Fibroblast of mammary gland (primary cell): ENCODE results near the gene KIF2B.
"Not testable (repeated sequence)": the region's sequence is repeated elsewhere in the genome, so short reads cannot be mapped to it uniquely, and the experiment has no call there.

Experiments
- DNase-seq: peaks from one replicate; pipeline ENCODE4 v3.0.0-alpha.2; 2010; ENCODE audit warnings: low read depth
- H3K4me3 ChIP-seq: 2 replicates; pipeline ENCODE4 v1.5.1; 2011; ENCODE audit warnings: low read depth, mild to moderate bottlenecking, low read length, moderate library complexity; ENCODE audit not compliant: control insufficient read depth
- TF ChIP-seq, protein P1 (sequence below): conservative IDR thresholded peaks from 2 replicates; pipeline ENCODE4 v1.5.1; 2011; ENCODE audit warnings: low read depth, low read length, inconsistent platforms; ENCODE audit not compliant: control insufficient read depth, insufficient read depth

The KIF2B gene

DNA sequence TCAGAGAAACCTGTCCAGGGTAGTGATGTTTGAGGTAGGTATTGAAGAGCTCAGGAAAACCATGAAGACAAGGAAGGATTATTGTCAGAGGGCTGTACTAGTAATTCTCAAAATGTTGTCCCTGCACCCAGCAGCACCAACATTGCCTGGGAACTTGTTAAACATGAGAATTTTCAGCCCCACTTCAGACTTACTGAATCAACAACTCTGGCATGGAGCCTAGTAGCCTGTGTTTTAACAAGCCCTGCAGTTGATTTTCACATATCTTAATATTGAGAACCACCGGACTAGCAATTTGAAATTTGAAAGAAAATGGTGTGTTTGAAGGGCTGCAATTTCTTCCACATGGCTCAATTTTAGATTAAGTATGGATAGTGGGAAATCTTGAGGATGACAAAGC lies 2.8 kb upstream of the KIF2B start:
- no peak overlapping the region for H3K4me3 ChIP-seq
- TF ChIP-seq, protein P1, sequence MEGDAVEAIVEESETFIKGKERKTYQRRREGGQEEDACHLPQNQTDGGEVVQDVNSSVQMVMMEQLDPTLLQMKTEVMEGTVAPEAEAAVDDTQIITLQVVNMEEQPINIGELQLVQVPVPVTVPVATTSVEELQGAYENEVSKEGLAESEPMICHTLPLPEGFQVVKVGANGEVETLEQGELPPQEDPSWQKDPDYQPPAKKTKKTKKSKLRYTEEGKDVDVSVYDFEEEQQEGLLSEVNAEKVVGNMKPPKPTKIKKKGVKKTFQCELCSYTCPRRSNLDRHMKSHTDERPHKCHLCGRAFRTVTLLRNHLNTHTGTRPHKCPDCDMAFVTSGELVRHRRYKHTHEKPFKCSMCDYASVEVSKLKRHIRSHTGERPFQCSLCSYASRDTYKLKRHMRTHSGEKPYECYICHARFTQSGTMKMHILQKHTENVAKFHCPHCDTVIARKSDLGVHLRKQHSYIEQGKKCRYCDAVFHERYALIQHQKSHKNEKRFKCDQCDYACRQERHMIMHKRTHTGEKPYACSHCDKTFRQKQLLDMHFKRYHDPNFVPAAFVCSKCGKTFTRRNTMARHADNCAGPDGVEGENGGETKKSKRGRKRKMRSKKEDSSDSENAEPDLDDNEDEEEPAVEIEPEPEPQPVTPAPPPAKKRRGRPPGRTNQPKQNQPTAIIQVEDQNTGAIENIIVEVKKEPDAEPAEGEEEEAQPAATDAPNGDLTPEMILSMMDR = no peak
- DNase-seq = no peak

DNA sequence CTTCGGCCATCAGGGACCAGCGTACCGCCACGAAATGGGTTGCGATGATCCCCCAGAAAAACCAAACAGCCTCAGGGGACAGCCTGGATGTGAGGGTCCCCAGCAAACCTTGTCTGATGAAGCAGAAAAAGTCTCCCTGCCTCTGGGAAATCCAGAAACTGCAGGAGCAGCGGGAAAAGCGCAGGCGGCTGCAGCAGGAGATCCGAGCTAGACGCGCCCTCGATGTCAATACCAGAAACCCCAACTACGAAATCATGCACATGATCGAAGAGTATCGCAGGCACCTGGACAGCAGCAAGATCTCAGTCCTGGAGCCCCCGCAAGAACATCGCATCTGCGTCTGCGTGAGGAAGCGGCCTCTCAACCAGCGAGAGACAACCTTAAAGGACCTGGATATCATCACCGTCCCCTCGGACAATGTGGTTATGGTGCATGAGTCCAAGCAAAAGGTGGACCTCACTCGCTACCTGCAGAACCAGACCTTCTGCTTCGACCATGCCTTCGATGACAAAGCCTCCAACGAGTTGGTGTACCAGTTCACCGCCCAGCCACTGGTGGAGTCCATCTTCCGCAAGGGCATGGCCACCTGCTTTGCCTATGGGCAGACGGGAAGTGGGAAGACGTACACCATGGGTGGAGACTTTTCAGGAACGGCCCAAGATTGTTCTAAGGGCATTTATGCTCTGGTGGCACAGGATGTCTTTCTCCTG lies 769 bp downstream of the KIF2B start:
- no peak overlapping the region for H3K4me3 ChIP-seq
- DNase-seq = no peak
- TF ChIP-seq, protein P1 = no peak

DNA sequence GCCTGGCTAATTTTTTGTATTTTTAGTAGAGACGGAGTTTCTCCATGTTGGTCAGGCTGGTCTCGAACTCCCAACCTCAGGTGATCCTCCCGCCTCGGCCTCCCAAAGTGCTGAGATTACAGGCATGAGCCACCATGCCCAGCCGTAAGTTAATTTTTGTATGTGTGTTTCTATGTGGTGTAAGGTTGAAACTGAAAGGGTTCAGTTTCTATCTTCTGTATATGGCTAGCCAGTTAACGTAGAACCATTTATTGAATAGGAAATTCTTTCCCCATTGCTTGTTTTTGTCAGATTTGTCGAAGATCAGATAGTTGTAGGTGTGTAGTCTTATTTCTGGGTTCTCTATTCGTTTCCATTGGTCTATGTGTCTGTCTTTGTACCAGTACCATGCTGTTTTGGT lies 12.0 kb downstream of the KIF2B start:
- DNase-seq, H3K4me3 ChIP-seq: not testable (repeated sequence)

DNA sequence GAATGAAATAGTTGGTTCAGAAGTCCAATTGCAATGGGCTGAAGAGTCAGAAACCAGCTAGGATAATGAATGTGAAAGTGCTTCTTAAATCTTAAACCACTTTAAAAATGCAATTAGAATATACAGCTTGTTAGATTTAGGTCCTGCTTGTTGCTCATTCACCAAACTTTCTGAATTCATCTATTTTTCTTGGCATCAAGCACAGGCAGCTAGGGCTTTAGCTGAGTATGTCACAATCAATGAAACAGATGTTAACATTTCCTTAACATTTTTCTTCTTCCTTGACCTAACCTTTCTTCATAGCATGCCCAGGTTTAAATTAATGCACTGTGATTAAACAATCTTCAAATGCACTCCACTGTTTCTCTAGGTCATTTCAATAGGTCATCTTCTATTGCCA lies 14.4 kb downstream of the KIF2B start:
- DNase-seq = peak; percentile 5
- TF ChIP-seq, protein P1 = no peak

DNA sequence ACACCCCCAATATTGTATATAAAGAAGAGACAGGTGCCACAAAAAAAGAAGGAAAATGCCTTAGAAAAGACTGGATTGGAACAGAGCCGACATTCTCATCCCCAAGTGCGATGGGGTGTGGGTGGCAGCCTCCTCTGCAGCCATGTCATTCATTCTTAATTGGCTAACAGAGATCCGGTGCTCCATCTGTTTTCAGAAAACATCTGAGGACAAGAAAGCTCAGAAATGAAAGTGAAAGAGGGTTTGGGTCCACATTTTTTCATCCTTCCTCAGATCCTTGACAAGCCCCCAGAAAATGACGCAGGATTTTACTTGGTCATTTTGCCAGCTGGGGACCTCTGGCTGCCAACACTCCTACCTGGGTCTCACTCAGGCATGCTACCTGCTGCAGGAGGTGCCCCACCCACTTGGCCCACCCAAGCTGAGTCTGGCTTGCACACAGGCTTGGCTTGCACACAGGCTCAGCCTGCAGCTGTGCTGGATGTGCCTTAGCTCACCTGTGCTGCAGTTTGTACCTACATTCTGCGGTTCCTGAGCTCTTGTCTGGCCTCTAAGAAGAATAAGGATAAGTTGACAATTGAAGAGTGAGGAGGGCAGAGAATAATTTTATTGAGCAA lies 21.9 kb downstream of the KIF2B start:
- H3K4me3 ChIP-seq = no peak overlapping the region
- TF ChIP-seq, protein P1 = no peak
- no peak for DNase-seq

More for the DNA sequence above, 14.4 kb downstream of the KIF2B start:
- no peak overlapping the region for H3K4me3 ChIP-seq

DNA sequence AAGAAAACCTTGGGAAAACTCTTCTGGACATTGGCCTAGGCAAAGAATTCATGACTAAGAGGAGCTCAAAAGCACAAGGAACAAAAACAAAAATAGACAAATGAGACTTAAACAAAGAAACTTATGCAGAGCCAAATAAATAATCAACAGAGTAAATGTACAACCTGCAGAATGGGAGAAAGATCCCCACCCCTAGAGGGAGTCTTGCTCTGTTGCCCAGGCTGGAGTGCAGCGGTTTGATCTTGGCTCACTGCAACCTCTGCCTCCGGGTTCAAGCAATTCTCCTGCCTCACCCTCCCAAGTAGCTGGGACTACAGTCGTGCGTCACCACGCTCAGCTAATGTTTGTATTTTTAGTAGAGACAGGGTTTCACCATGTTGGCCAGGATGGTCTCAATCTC lies 48.4 kb downstream of the KIF2B start:
- not testable (repeated sequence) for H3K4me3 ChIP-seq, DNase-seq
